Ovary (tissue), 3 donors: ENCODE results near the gene FOXK2.

ENCODE experiments used
- CTCF ChIP-seq, 3 donors: fragments of 450-650 bp in 2 of 3; fragments of 200-600 bp in 1 of 3; IDR thresholded peaks; one replicate each; pipeline versions ENCODE4 v1.5.1 to v1.8.0; 2016 to 2022; ENCODE audit warnings: antibody characterized with exemption in 3 of 3, mild to moderate bottlenecking in 1 of 3
- POLR2A ChIP-seq: fragments of 450-650 bp; IDR thresholded peaks from one replicate; pipeline ENCODE4 v1.6.1; 2017; ENCODE audit warnings: antibody characterized with exemption, mild to moderate bottlenecking, moderate library complexity
- donor health status: DM: no; HTN: no; CAD: no.

DNA sequence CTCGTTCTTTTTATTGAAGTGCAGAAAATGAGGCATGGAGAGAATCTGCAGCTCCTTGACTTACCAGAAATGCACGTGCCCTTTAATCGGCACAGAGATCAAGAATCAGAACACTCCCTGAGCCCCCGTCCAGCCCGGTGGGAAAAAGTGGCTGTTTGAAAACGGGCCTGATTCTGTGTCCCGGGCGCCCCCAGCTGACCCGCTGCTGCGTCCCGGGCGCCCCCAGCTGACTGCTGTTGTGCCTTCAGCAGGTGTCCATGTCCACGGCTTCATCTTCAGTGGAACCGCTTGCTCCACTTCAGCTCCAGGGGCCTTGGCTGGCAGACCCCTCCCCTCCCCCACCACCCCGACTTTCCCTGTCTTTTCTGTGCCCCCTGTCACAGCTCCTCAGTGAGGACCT lies 47.8 kb downstream of the FOXK2 start:
- no peak for TF ChIP-seq CTCF (IDR thresholded peaks at IDR 0.05)
- no peak for TF ChIP-seq POLR2A
